HepG2 (cell line): ENCODE measurements around the gene JOSD2. TPM values are rescaled to one million over a fixed set of nuclear protein-coding genes. Genes with fewer than 3 reads are reported as not detected.

Experiments used
- ATAC-seq: fragments of 200-7000 bp; cut with Tn5 transposase; 3 replicates; pipeline ENCODE4 v1.9.1; 2020; ENCODE audit warnings: mild to moderate bottlenecking, moderate library complexity
- BruUV-seq: library from RNA; stranded (reverse); fragments of 400-500 nt; replicated peaks from 2 replicates; lab custom pipeline; 2021; lab: Mats Ljungman, UMichigan
- CTCF ChIA-PET: fragments of 300-600 bp; formaldehyde crosslinking; extraction: SDS; loops from one replicate; lab custom pipeline; 2021; ENCODE audit warnings: low total read pairs, inconsistent platforms, low intra/inter-chr PET ratio; lab: Yijun Ruan, JAX
- POLR2A ChIA-PET: fragments of 350-600 bp; sonication (Branson Sonifier 250); formaldehyde crosslinking; loops from one replicate; lab custom pipeline; 2020; ENCODE audit warnings: antibody characterized with exemption, inconsistent platforms; lab: Yijun Ruan, JAX
- DNase-seq: peaks from one replicate; pipeline ENCODE4 v3.0.0-alpha.2; 2015; ENCODE audit warnings: low spot score
- FAIRE-seq: peaks from 3 replicates; lab custom pipeline; 2011; peaks lifted over from hg19 to GRCh38; lab: Jason Lieb, UNC
- H2AFZ ChIP-seq: one replicate; pipeline ENCODE4 v1.6.1; 2011; ENCODE audit warnings: low read length, inconsistent platforms
- H3K27ac ChIP-seq: fragments of 300-600 bp; 3 replicates; pipeline ENCODE4 v1.8.0; 2011; ENCODE audit warnings: mixed run types, mild to moderate bottlenecking, mixed read lengths, low read length, inconsistent platforms; ENCODE audit not compliant: insufficient read depth; ENCODE audit errors: extremely low read length
- H3K27me3 ChIP-seq, 2 experiments: fragments of 200-600 bp in 1 of 2; 2 replicates in 1 of 2; 3 replicates in 1 of 2; pipeline versions ENCODE4 v1.6.0 to v1.8.0; 2011; ENCODE audit warnings: low read length in 2 of 2, mild to moderate bottlenecking in 2 of 2, moderate library complexity in 2 of 2, inconsistent platforms in 1 of 2; ENCODE audit not compliant: insufficient read depth in 2 of 2, control insufficient read depth in 1 of 2
- H3K36me3 ChIP-seq, 2 experiments: fragments of 200-600 bp in 1 of 2; replicated peaks in 1 of 2; 2 replicates in 1 of 2; 3 replicates in 1 of 2; pipeline versions ENCODE4 v1.5.1 to v1.8.0; 2011; ENCODE audit warnings: low read length in 2 of 2, inconsistent platforms in 1 of 2; ENCODE audit not compliant: insufficient read depth in 2 of 2, control insufficient read depth in 1 of 2
- H3K4me1 ChIP-seq: 2 replicates; pipeline ENCODE4 v1.5.1; 2012; ENCODE audit warnings: low read length, inconsistent platforms; ENCODE audit not compliant: insufficient read depth
- H3K4me2 ChIP-seq: 2 replicates; pipeline ENCODE4 v1.6.0; 2011; ENCODE audit warnings: low read depth, low read length, inconsistent platforms
- H3K4me3 ChIP-seq, 3 experiments: fragments of 200-600 bp in 1 of 3; sonication (generic), shearing (Covaris generic) in 1 of 3; replicated peaks in 1 of 3; 2 replicates each; pipeline ENCODE4 v1.5.1; 2011 to 2016; ENCODE audit warnings: low read length in 3 of 3, inconsistent platforms in 2 of 3, low read depth in 2 of 3, mild to moderate bottlenecking in 2 of 3, control low read depth in 1 of 3, mixed read lengths in 1 of 3; ENCODE audit not compliant: insufficient read depth in 1 of 3
- H3K79me2 ChIP-seq: one replicate; pipeline ENCODE4 v1.6.1; 2011; ENCODE audit warnings: low read length, inconsistent platforms; ENCODE audit not compliant: insufficient read depth
- H3K9ac ChIP-seq: 2 replicates; pipeline ENCODE4 v1.6.0; 2011; ENCODE audit warnings: mild to moderate bottlenecking, low read depth, low read length, inconsistent platforms; ENCODE audit not compliant: insufficient read depth
- H3K9me3 ChIP-seq: 2 replicates; pipeline ENCODE4 v1.5.1; 2012; ENCODE audit warnings: mild to moderate bottlenecking, low read length
- H4K20me1 ChIP-seq: 2 replicates; pipeline ENCODE4 v1.6.0; 2011; ENCODE audit warnings: inconsistent platforms, mild to moderate bottlenecking, low read length, moderate library complexity; ENCODE audit not compliant: insufficient read depth
- CBFB ChIP-seq: sonication (generic); formaldehyde crosslinking; IDR thresholded peaks from 2 replicates; pipeline ENCODE4 v1.4.0; 2020; ENCODE audit warnings: missing genetic modification reagents
- FOXM1 ChIP-seq: sonication (generic); formaldehyde crosslinking; IDR thresholded peaks from 2 replicates; pipeline ENCODE4 v1.5.0; 2020; ENCODE audit warnings: missing genetic modification reagents
- PAWR ChIP-seq: sonication (generic); formaldehyde crosslinking; IDR thresholded peaks from 2 replicates; pipeline ENCODE4 v1.4.0; 2020; ENCODE audit warnings: missing genetic modification reagents, mild to moderate bottlenecking, borderline replicate concordance
- SCMH1 ChIP-seq: sonication (generic); formaldehyde crosslinking; IDR thresholded peaks from 2 replicates; pipeline ENCODE4 v1.9.0; 2021; ENCODE audit warnings: missing genetic modification reagents, mild to moderate bottlenecking, borderline replicate concordance
- ZBTB42 ChIP-seq: sonication (generic); formaldehyde crosslinking; IDR thresholded peaks from 2 replicates; pipeline ENCODE4 v1.5.0; 2020; ENCODE audit warnings: mild to moderate bottlenecking, missing genetic modification reagents
- ZKSCAN8 ChIP-seq: IDR thresholded peaks from 2 replicates; pipeline ENCODE4 v1.6.1; 2016; ENCODE audit warnings: borderline replicate concordance, missing genetic modification reagents, missing compliant biosample characterization
- ZNF263 ChIP-seq: sonication (generic); formaldehyde crosslinking; IDR thresholded peaks from 2 replicates; pipeline ENCODE4 v1.4.0; 2020; ENCODE audit warnings: missing genetic modification reagents
- ZNF646 ChIP-seq: sonication (generic); formaldehyde crosslinking; IDR thresholded peaks from 2 replicates; pipeline ENCODE4 v1.9.0; 2021; ENCODE audit warnings: mild to moderate bottlenecking, missing genetic modification reagents
- WGBS: methylation state at CpG from one replicate; pipeline ENCODE4 v1.1.6; 2017; ENCODE audit warnings: low lambda C conversion rate; 5-methylcytosine and 5-hydroxymethylcytosine counted together
- in situ Hi-C: cut with HindIII; loops from 2 replicates; pipeline ENCODE4 v1.10.0; 2017; ENCODE audit warnings: low pct_unique_long_range_greater_than_20kb; ENCODE audit not compliant: extremely low pct_ligation_motif_present
- intact Hi-C: fragments of 100-400 bp; cut with micrococcal nuclease; formaldehyde crosslinking; loops from one replicate; pipeline ENCODE4 v1.10.0; 2022; ENCODE audit not compliant: unreplicated experiment
- polyA plus RNA-seq, 8 experiments: library from polyadenylated mRNA; depleted of rRNA in 3 of 8; stranded (reverse) in 7 of 8; unstranded in 1 of 8; fragments of >200 nt; fragmentation: Illumina TruSeq in 4 of 8; extraction: Trizol in 4 of 8; gene quantifications; 2 replicates each; pipeline versions ENCODE4 v1.2.1 to v1.2.3, GENCODE V29; 2011 to 2016; ENCODE audit warnings: low read depth in 4 of 8, missing spikeins in 1 of 8, mixed read lengths in 1 of 8; ENCODE audit not compliant: insufficient read depth in 1 of 8
- total RNA-seq, 5 experiments: library from RNA; depleted of rRNA; stranded (reverse); fragments of >200 nt; fragmentation: Illumina TruSeq; extraction: Trizol; gene quantifications; 2 replicates each; pipeline ENCODE4 v1.2.3, GENCODE V29; 2016; ENCODE audit warnings: low read depth in 1 of 5

Gene JOSD2
- total and polyA plus RNA-seq, 2 of the 13 experiments (the other 11 are each of a cell fraction or from before 2014, with no cell fraction given), result 2.0 to 4.1 TPM

GRCh38 chr19:50495020-50495531 is 15.9 kb downstream of the JOSD2 start (continued):
- TF ChIP-seq ZNF646 (CRISPR knock-in tag) (no peak), CBFB (CRISPR knock-in tag) (no peak), ZBTB42 (CRISPR knock-in tag) (no peak), SCMH1 (no peak)

- Histone ChIP-seq H3K4me1 (peaks cover 11% of the 10 kb centered on the region), H3K27ac (no peak overlapping the region), H3K27me3 (peaks cover 3 to 27% of the 10 kb centered on the region in 2 experiments; a peak in 3 of 5 replicates), H3K9me3 (no peaks in the 10 kb centered on the region), H4K20me1 (no peaks in the 10 kb centered on the region), H3K4me2 (no peak overlapping the region), H2AFZ (no peak overlapping the region), H3K79me2 (no peaks in the 10 kb centered on the region), H3K4me3 (no peak overlapping the region), H3K9ac (no peak overlapping the region), H3K36me3 (no peaks in the 10 kb centered on the region)
- ChIA-PET CTCF (no interaction called here), POLR2A (no interaction called here)
- DNase-seq (no peak), ATAC-seq (no peak), FAIRE-seq (no peak)
- TF ChIP-seq ZNF263 (CRISPR knock-in tag) (0 out of 2 replicates have a peak, but pooled peaks have one; percentile 41), ZKSCAN8 (CRISPR knock-in tag) (peak; percentile 52; the same call in 1 of the 2 replicates), FOXM1 (CRISPR knock-in tag) (no peak), PAWR (CRISPR knock-in tag) (no peak)
- no TSS peak for BruUV-seq
- intact Hi-C loops (no loop called here), in situ Hi-C loops (no loop called here)
- 28% methylated on average over 7 of the region's 7 CpGs for WGBS
Observed at GRCh38 chr19:50494186-50495019, 16.6 kb downstream of the JOSD2 start.
